Measurements from ENCODE around the gene COL6A1.

- TF ChIP-seq MAX (IDR thresholded peaks at IDR 0.05) (no peak), CTCF (IDR thresholded peaks at IDR 0.05 in 2 of 3, conservative IDR thresholded peaks at IDR 0.05 in 1 of 3; ENCODE audit: borderline replicate concordance in 1 of 3, insufficient read depth in 1 of 3, low read depth in 2 of 3, low read length in 2 of 3) (no peak), TCF7L2 (IDR thresholded peaks at IDR 0.05; ENCODE audit: borderline replicate concordance, extremely low read depth, insufficient read depth, insufficient read length) (no peak), FOSL1 (IDR thresholded peaks at IDR 0.05; ENCODE audit: low read depth) (no peak), SIN3A (IDR thresholded peaks at IDR 0.05; ENCODE audit: low read depth) (no peak), POLR2A (IDR thresholded peaks at IDR 0.05; ENCODE audit: borderline replicate concordance, extremely low read depth, insufficient read depth, insufficient read length) (no peak), RAD21 (IDR thresholded peaks at IDR 0.05; ENCODE audit: low read depth) (no peak), EZH2 (IDR thresholded peaks at IDR 0.05) (no peak), SP1 (IDR thresholded peaks at IDR 0.05; ENCODE audit: low read depth) (no peak), POLR2AphosphoS5 (IDR thresholded peaks at IDR 0.05; ENCODE audit: low read depth, low read length) (no peak), YY1 (IDR thresholded peaks at IDR 0.05; ENCODE audit: extremely low read depth, insufficient replicate concordance, low read depth, low read length) (no peak), JUND (IDR thresholded peaks at IDR 0.05) (no peak), ATF3 (IDR thresholded peaks at IDR 0.05) (no peak), EZH2phosphoT487 (IDR thresholded peaks at IDR 0.05; ENCODE audit: borderline replicate concordance) (no peak)
Observed at GRCh38 chr21:46017695-46018094, 36.1 kb downstream of the COL6A1 start.
